HUES48 (cell line): ENCODE measurements around the gene SLC24A3.

Experiments
- H3K27ac ChIP-seq: one replicate; pipeline ENCODE4 v1.7.0; 2013; ENCODE audit warnings: low read depth, low read length, inconsistent platforms
- H3K27me3 ChIP-seq: 2 replicates; pipeline ENCODE4 v1.6.1; 2013; ENCODE audit warnings: mild to moderate bottlenecking, low read length; ENCODE audit not compliant: control insufficient read depth, insufficient read depth
- H3K36me3 ChIP-seq: 2 replicates; pipeline ENCODE4 v1.6.1; 2013; ENCODE audit warnings: low read length; ENCODE audit not compliant: control insufficient read depth, insufficient read depth
- H3K4me1 ChIP-seq: 2 replicates; pipeline ENCODE4 v1.6.1; 2013; ENCODE audit warnings: mild to moderate bottlenecking, low read length; ENCODE audit not compliant: control insufficient read depth, insufficient read depth
- H3K4me3 ChIP-seq: 2 replicates; pipeline ENCODE4 v1.5.1; 2013; ENCODE audit warnings: mild to moderate bottlenecking, low read depth, low read length
- H3K9ac ChIP-seq: 2 replicates; pipeline ENCODE4 v1.6.1; 2013; ENCODE audit warnings: mild to moderate bottlenecking, low read depth, low read length, moderate library complexity
- H3K9me3 ChIP-seq: 2 replicates; pipeline ENCODE4 v1.6.1; 2013; ENCODE audit warnings: low read length; ENCODE audit not compliant: control insufficient read depth, insufficient read depth

Gene SLC24A3

GRCh38 chr20:19616081-19616480 is 403.6 kb downstream of the SLC24A3 start:
- no peak overlapping the region for H3K9ac ChIP-seq
- no peaks in the 10 kb centered on the region for H3K9me3 ChIP-seq
- H3K27ac ChIP-seq = no peak overlapping the region
- H3K36me3 ChIP-seq = no peaks in the 10 kb centered on the region
- peaks cover 22% of the 10 kb centered on the region for H3K4me1 ChIP-seq
- H3K4me3 ChIP-seq = no peak overlapping the region
- H3K27me3 ChIP-seq = no peaks in the 10 kb centered on the region

GRCh38 chr20:19616620-19617019 is 404.2 kb downstream of the SLC24A3 start:
- Histone ChIP-seq H3K27me3 (no peaks in the 10 kb centered on the region), H3K9ac (no peak overlapping the region), H3K36me3 (no peaks in the 10 kb centered on the region), H3K27ac (no peak overlapping the region), H3K4me1 (peaks cover 27% of the 10 kb centered on the region), H3K9me3 (no peaks in the 10 kb centered on the region), H3K4me3 (no peak overlapping the region)

GRCh38 chr20:19617256-19617655 is 404.8 kb downstream of the SLC24A3 start:
- H3K27ac ChIP-seq = no peak overlapping the region

GRCh38 chr20:19618711-19619110 is 406.3 kb downstream of the SLC24A3 start:
- Histone ChIP-seq H3K4me3 (no peak overlapping the region), H3K9ac (no peak overlapping the region), H3K27ac (no peak overlapping the region), H3K4me1 (peaks cover 27% of the 10 kb centered on the region), H3K36me3 (no peaks in the 10 kb centered on the region), H3K27me3 (no peaks in the 10 kb centered on the region), H3K9me3 (no peaks in the 10 kb centered on the region)

More at GRCh38 chr20:19617256-19617655, 404.8 kb downstream of the SLC24A3 start:
- Histone ChIP-seq H3K27me3 (no peaks in the 10 kb centered on the region), H3K9me3 (no peaks in the 10 kb centered on the region), H3K9ac (no peak overlapping the region), H3K4me1 (peaks cover 27% of the 10 kb centered on the region), H3K36me3 (no peaks in the 10 kb centered on the region), H3K4me3 (no peak overlapping the region)

GRCh38 chr20:19619904-19620430 is 407.5 kb downstream of the SLC24A3 start:
- Histone ChIP-seq H3K27me3 (no peaks in the 10 kb centered on the region), H3K9me3 (no peaks in the 10 kb centered on the region), H3K9ac (no peak overlapping the region), H3K4me3 (peak overlapping the region; percentile 34), H3K36me3 (no peaks in the 10 kb centered on the region), H3K27ac (peak overlapping the region; percentile 79), H3K4me1 (peaks cover 27% of the 10 kb centered on the region)

- Histone ChIP-seq H3K4me3 (peak overlapping the region; percentile 34), H3K9me3 (no peaks in the 10 kb centered on the region), H3K27me3 (no peaks in the 10 kb centered on the region), H3K4me1 (peaks cover 27% of the 10 kb centered on the region), H3K9ac (no peak overlapping the region), H3K27ac (peak overlapping the region; percentile 83), H3K36me3 (no peaks in the 10 kb centered on the region)
Observed at GRCh38 chr20:19620446-19620845, 408.0 kb downstream of the SLC24A3 start.

GRCh38 chr20:19621072-19621471 is 408.6 kb downstream of the SLC24A3 start:
- H3K9ac ChIP-seq = no peak overlapping the region
- peak overlapping the region; percentile 83 for H3K27ac ChIP-seq
- H3K4me3 ChIP-seq = no peak overlapping the region
- H3K27me3 ChIP-seq = no peaks in the 10 kb centered on the region
- no peaks in the 10 kb centered on the region for H3K36me3 ChIP-seq
- no peaks in the 10 kb centered on the region for H3K9me3 ChIP-seq
- peaks cover 27% of the 10 kb centered on the region for H3K4me1 ChIP-seq

- no peaks in the 10 kb centered on the region for H3K36me3 ChIP-seq
- H3K27ac ChIP-seq = no peak overlapping the region
- no peaks in the 10 kb centered on the region for H3K27me3 ChIP-seq
- H3K9ac ChIP-seq = no peak overlapping the region
- no peaks in the 10 kb centered on the region for H3K9me3 ChIP-seq
- peaks cover 22% of the 10 kb centered on the region for H3K4me1 ChIP-seq
- H3K4me3 ChIP-seq = no peak overlapping the region
Observed at GRCh38 chr20:19624221-19624965, 412.0 kb downstream of the SLC24A3 start.

GRCh38 chr20:19625426-19625825 is 413.0 kb downstream of the SLC24A3 start:
- H3K36me3 ChIP-seq = no peaks in the 10 kb centered on the region
- peaks cover 12% of the 10 kb centered on the region; the same call in 1 of the 2 replicates for H3K4me1 ChIP-seq
- no peaks in the 10 kb centered on the region for H3K9me3 ChIP-seq
- no peaks in the 10 kb centered on the region for H3K27me3 ChIP-seq
- H3K4me3 ChIP-seq = no peak overlapping the region
- H3K9ac ChIP-seq = no peak overlapping the region
- H3K27ac ChIP-seq = no peak overlapping the region

GRCh38 chr20:19626896-19627295 is 414.5 kb downstream of the SLC24A3 start:
- Histone ChIP-seq H3K9me3 (no peaks in the 10 kb centered on the region), H3K4me3 (no peak overlapping the region), H3K4me1 (no peaks in the 10 kb centered on the region), H3K27me3 (no peaks in the 10 kb centered on the region), H3K36me3 (no peaks in the 10 kb centered on the region), H3K27ac (no peak overlapping the region), H3K9ac (no peak overlapping the region)

- Histone ChIP-seq H3K27me3 (no peaks in the 10 kb centered on the region), H3K36me3 (no peaks in the 10 kb centered on the region), H3K9me3 (no peaks in the 10 kb centered on the region), H3K27ac (no peak overlapping the region), H3K4me3 (no peak overlapping the region), H3K4me1 (no peaks in the 10 kb centered on the region), H3K9ac (no peak overlapping the region)
Observed at GRCh38 chr20:19628570-19629134, 416.2 kb downstream of the SLC24A3 start.
